ENCODE measurements around the gene PTPN1.

PTPN1 gene

DNA sequence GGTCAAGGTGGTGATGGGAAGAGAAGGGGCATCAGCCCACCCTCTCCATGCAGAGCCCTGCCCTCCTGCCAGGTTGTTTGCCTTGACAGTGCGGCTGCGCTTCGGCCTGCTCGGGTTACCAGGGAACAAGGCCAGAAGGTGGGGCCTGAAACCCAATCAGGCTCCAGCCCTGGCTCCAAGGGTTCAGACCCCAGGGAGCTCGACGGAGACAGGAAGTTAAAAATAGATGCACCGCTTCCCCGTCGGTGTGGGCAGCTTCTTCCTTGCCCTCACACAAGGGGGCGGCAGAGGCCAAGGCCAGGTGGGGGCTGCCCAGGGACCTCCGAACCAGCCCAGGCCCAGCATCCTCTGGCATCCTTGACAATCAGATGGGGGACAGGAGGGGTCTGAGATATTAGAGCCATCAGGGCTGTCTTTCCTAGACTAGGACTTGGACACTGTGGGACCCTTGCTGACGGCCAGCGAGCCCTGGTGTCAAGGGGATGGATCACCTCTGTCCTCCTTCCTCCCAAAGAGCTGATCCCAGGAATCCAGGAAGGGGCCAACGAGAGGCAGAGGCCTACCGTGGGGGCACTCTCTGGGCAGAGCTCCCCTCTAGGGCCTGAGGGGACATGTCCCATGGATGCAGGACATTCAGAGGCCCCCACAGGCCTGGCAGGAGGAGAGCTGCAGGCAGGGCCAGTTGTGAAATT, 115.9 kb downstream of the PTPN1 start:
- H3K27me3 ChIP-seq (replicated peaks; ENCODE audit: control insufficient read depth, insufficient read depth, low read length), result no peaks in the 10 kb centered on the region; the same call in 1 of the 2 replicates
- H3K4me3 ChIP-seq (replicated peaks; ENCODE audit: low read depth, low read length), result no peak overlapping the region
- no peak for DNase-seq (ENCODE audit: extremely low read depth, insufficient read length)
- H3K36me3 ChIP-seq (ENCODE audit: control insufficient read depth, insufficient read depth, low read length), result no peaks in the 10 kb centered on the region
- TF ChIP-seq, protein P1, sequence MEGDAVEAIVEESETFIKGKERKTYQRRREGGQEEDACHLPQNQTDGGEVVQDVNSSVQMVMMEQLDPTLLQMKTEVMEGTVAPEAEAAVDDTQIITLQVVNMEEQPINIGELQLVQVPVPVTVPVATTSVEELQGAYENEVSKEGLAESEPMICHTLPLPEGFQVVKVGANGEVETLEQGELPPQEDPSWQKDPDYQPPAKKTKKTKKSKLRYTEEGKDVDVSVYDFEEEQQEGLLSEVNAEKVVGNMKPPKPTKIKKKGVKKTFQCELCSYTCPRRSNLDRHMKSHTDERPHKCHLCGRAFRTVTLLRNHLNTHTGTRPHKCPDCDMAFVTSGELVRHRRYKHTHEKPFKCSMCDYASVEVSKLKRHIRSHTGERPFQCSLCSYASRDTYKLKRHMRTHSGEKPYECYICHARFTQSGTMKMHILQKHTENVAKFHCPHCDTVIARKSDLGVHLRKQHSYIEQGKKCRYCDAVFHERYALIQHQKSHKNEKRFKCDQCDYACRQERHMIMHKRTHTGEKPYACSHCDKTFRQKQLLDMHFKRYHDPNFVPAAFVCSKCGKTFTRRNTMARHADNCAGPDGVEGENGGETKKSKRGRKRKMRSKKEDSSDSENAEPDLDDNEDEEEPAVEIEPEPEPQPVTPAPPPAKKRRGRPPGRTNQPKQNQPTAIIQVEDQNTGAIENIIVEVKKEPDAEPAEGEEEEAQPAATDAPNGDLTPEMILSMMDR (IDR thresholded peaks at IDR 0.05; ENCODE audit: insufficient read depth, low read length, poor library complexity, severe bottlenecking), result peak; percentile 54

DNA sequence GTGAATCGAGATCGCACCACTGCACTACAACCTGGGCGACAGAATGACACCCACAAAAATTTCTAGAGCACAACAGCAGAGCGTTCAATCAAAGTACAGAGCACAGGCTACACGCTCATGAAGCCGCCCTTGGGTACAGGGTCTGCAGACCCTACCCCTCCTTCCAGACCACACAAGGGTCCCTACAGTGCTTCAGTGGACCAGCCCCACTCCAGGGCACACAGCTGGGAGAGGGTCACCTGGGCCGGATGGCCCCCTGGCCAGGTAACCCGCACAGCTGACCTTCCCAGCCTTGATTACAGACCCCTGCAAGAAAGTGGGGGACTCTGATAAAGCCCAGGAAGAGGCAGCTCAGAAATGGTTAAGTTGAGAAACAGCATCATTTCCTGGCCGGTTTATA, 117.6 kb downstream of the PTPN1 start:
- Histone ChIP-seq H3K4me3 (replicated peaks; ENCODE audit: low read depth, low read length) (no peak overlapping the region), H3K36me3 (ENCODE audit: control insufficient read depth, insufficient read depth, low read length) (no peaks in the 10 kb centered on the region), H3K27me3 (replicated peaks; ENCODE audit: control insufficient read depth, insufficient read depth, low read length) (no peaks in the 10 kb centered on the region; the same call in none of the 2 replicates)
- no peak for DNase-seq (ENCODE audit: extremely low read depth, insufficient read length)
- TF ChIP-seq, protein P1 (IDR thresholded peaks at IDR 0.05; ENCODE audit: insufficient read depth, low read length, poor library complexity, severe bottlenecking), result no peak

DNA sequence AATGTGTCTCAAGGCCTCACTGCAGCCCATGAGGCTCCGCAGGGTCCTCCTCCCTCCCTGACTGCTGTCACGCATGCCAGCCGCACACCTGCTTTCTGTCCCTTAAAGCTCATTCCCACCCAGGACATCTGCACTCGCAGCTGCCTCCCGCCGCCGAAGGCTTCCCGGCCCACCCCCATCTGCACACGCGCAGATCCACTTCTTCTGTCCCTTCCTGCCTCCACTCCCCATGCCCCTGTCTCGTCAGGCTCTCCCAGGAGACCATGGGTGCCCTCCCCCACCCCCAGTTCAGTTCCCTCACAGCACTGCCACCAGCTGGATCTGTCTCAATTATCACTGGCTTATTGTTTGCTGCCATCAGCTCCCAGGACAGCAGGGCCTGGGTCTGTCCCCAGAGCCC, 118.1 kb downstream of the PTPN1 start:
- Histone ChIP-seq H3K36me3 (ENCODE audit: control insufficient read depth, insufficient read depth, low read length) (no peaks in the 10 kb centered on the region), H3K27me3 (replicated peaks; ENCODE audit: control insufficient read depth, insufficient read depth, low read length) (no peaks in the 10 kb centered on the region; the same call in none of the 2 replicates), H3K4me3 (replicated peaks; ENCODE audit: low read depth, low read length) (no peak overlapping the region)
- TF ChIP-seq, protein P1 (IDR thresholded peaks at IDR 0.05; ENCODE audit: insufficient read depth, low read length, poor library complexity, severe bottlenecking), result no peak
- no peak for DNase-seq (ENCODE audit: extremely low read depth, insufficient read length)

DNA sequence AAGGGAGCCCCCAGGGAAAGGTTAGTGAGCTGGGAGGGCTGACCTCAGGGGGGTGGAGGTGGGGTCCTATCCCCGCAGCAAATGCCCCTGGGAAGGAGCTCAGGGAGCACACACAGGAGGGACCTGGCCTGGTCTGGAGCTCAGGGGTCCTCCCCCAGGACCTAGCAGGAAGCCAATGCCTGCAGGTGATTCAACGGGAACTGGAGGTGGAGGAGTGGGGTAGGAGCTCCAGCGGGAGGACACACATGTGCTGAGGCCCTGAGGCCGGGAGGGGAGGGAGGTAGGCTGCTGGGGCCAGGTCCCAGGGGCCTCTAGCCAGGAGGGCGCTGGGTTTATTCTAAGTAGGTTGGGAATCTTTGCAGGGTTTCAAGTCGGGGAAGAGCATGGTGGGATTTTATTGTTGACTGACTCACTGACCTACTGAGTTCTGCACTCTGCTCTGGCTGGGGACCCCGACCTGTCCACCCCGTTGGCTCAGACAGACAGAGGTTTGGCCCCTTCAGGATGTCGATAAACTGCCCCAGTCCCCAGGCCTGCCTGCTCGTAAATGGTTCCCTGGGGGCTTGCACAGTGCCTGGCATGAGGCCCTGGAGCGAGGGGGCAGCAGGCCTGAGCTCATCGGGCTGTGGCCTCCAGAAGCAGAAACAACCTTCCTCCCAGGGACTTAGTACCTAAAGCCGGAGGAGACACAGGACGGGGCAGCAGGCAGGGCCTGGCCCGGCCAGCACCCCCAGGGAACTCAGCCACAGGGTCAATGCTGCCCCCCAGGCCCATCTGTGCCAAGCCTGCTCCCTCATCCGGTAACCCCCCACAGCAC, 118.9 kb downstream of the PTPN1 start:
- Histone ChIP-seq H3K4me3 (replicated peaks; ENCODE audit: low read depth, low read length) (no peak overlapping the region), H3K27me3 (replicated peaks; ENCODE audit: control insufficient read depth, insufficient read depth, low read length) (no peaks in the 10 kb centered on the region; the same call in none of the 2 replicates)
- TF ChIP-seq, protein P1 (IDR thresholded peaks at IDR 0.05; ENCODE audit: insufficient read depth, low read length, poor library complexity, severe bottlenecking), result no peak

DNA sequence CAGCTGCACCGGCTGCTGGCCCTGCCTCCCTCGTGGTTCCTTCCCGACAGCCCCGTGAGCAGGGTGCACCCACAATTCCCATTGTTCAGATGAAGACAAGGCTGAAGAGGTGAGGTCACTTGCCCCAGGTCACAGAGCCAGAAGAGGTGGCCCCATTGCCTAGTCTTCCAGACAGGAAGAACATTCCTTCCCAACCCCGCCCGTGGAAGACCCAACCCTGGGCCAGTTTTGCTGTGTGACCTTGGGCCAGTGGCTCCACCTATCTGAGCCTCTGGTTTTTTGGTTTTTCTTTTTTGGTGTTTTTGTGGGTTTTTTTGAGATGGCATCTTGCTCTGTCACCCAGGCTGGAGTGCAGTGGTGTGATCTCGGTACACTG, 119.5 kb downstream of the PTPN1 start:
- Histone ChIP-seq H3K36me3 (ENCODE audit: control insufficient read depth, insufficient read depth, low read length) (no peaks in the 10 kb centered on the region), H3K4me3 (replicated peaks; ENCODE audit: low read depth, low read length) (no peak overlapping the region), H3K27me3 (replicated peaks; ENCODE audit: control insufficient read depth, insufficient read depth, low read length) (no peaks in the 10 kb centered on the region; the same call in none of the 2 replicates)
- TF ChIP-seq, protein P1 (IDR thresholded peaks at IDR 0.05; ENCODE audit: insufficient read depth, low read length, poor library complexity, severe bottlenecking), result no peak
- no peak for DNase-seq (ENCODE audit: extremely low read depth, insufficient read length)

More for the DNA sequence above, 118.9 kb downstream of the PTPN1 start:
- no peaks in the 10 kb centered on the region for H3K36me3 ChIP-seq (ENCODE audit: control insufficient read depth, insufficient read depth, low read length)
- DNase-seq (ENCODE audit: extremely low read depth, insufficient read length), result no peak

Measured in GM06990 (cell line).